Mesenchymal stem cell (in vitro differentiated cells and primary cell): Measurements from ENCODE around the gene FAM161A.
"Not testable (repeated sequence)": the region's sequence is repeated elsewhere in the genome, so short reads cannot be mapped to it uniquely, and the experiment has no call there.

Experiments
- DNase-seq: peaks from one replicate; pipeline ENCODE4 v3.0.0-alpha.2; 2013
- H2AFZ ChIP-seq: one replicate; pipeline ENCODE4 v1.6.1; 2013; ENCODE audit warnings: low read depth, mild to moderate bottlenecking, control low read depth, inconsistent platforms, low read length, moderate library complexity
- H2AK5ac ChIP-seq: 2 replicates; pipeline ENCODE4 v1.6.1; 2013; ENCODE audit warnings: low read length, moderate library complexity, mild to moderate bottlenecking, inconsistent platforms; ENCODE audit not compliant: severe bottlenecking
- H2BK120ac ChIP-seq: one replicate; pipeline ENCODE4 v1.6.1; 2013; ENCODE audit warnings: low read depth, mild to moderate bottlenecking, inconsistent platforms, low read length, moderate library complexity
- H2BK12ac ChIP-seq, 2 experiments: one replicate each; pipeline ENCODE4 v1.6.1; 2013; ENCODE audit warnings: inconsistent platforms in 2 of 2, low read length in 2 of 2, mild to moderate bottlenecking in 2 of 2, moderate library complexity in 2 of 2, control low read depth in 1 of 2
- H2BK15ac ChIP-seq: one replicate; pipeline ENCODE4 v1.6.1; 2013; ENCODE audit warnings: mild to moderate bottlenecking, low read depth, inconsistent platforms; ENCODE audit not compliant: poor library complexity, severe bottlenecking
- H2BK5ac ChIP-seq: 2 replicates; pipeline ENCODE4 v1.6.1; 2013; ENCODE audit warnings: low read depth, mild to moderate bottlenecking, low read length, control low read depth, inconsistent platforms; ENCODE audit not compliant: poor library complexity, severe bottlenecking
- H3K14ac ChIP-seq, 2 experiments: one replicate each; pipeline ENCODE4 v1.6.1; 2013; ENCODE audit warnings: inconsistent platforms in 2 of 2, low read length in 2 of 2, control low read depth in 1 of 2, mild to moderate bottlenecking in 1 of 2, moderate library complexity in 1 of 2
- H3K18ac ChIP-seq, 2 experiments: one replicate each; pipeline ENCODE4 v1.6.1; 2013; ENCODE audit warnings: inconsistent platforms in 2 of 2, low read length in 2 of 2, control low read depth in 1 of 2, low read depth in 1 of 2, mild to moderate bottlenecking in 1 of 2
- H3K23ac ChIP-seq, 2 experiments: one replicate each; pipeline ENCODE4 v1.6.1; 2013; ENCODE audit warnings: inconsistent platforms in 2 of 2, low read length in 2 of 2, mild to moderate bottlenecking in 2 of 2, moderate library complexity in 2 of 2, control low read depth in 1 of 2
- H3K27ac ChIP-seq: 2 replicates; pipeline ENCODE4 v1.5.1; 2013; ENCODE audit warnings: mild to moderate bottlenecking, moderate library complexity, low read length, control low read depth, inconsistent platforms; ENCODE audit not compliant: poor library complexity, severe bottlenecking
- H3K27me3 ChIP-seq, 2 experiments: 2 replicates each; pipeline versions ENCODE4 v1.6.1 to v1.7.0; 2013; ENCODE audit warnings: low read length in 2 of 2, mild to moderate bottlenecking in 2 of 2, moderate library complexity in 2 of 2, control low read depth in 1 of 2, inconsistent platforms in 1 of 2; ENCODE audit not compliant: control insufficient read depth in 1 of 2, insufficient read depth in 1 of 2
- H3K36me3 ChIP-seq, 2 experiments: 2 replicates each; pipeline versions ENCODE4 v1.6.1 to v1.7.0; 2013; ENCODE audit warnings: low read length in 2 of 2, control low read depth in 1 of 2, inconsistent platforms in 1 of 2, low read depth in 1 of 2, mild to moderate bottlenecking in 1 of 2; ENCODE audit not compliant: insufficient read depth in 2 of 2, control insufficient read depth in 1 of 2
- H3K4ac ChIP-seq, 2 experiments: one replicate each; pipeline ENCODE4 v1.6.1; 2013; ENCODE audit warnings: inconsistent platforms in 2 of 2, low read length in 2 of 2, mild to moderate bottlenecking in 2 of 2, moderate library complexity in 2 of 2, control low read depth in 1 of 2, low read depth in 1 of 2
- H3K4me1 ChIP-seq: 2 replicates; pipeline ENCODE4 v1.6.1; 2013; ENCODE audit warnings: low read depth, low read length, control low read depth; ENCODE audit not compliant: control insufficient read depth, insufficient read depth
- H3K4me2 ChIP-seq: 2 replicates; pipeline ENCODE4 v1.6.1; 2013; ENCODE audit warnings: low read length, mild to moderate bottlenecking, inconsistent platforms; ENCODE audit not compliant: poor library complexity, severe bottlenecking
- H3K4me3 ChIP-seq, 2 experiments: 2 replicates each; pipeline versions ENCODE4 v1.5.1 to v1.7.0; 2013; ENCODE audit warnings: low read length in 2 of 2, mild to moderate bottlenecking in 2 of 2, control low read depth in 1 of 2, low read depth in 1 of 2; ENCODE audit not compliant: insufficient read depth in 1 of 2
- H3K79me1 ChIP-seq: replicated peaks from 2 replicates; pipeline ENCODE4 v1.6.1; 2013; ENCODE audit warnings: mild to moderate bottlenecking, control low read depth, low read length, inconsistent platforms; ENCODE audit not compliant: poor library complexity, severe bottlenecking
- H3K9ac ChIP-seq: 2 replicates; pipeline ENCODE4 v1.7.0; 2013; ENCODE audit warnings: mild to moderate bottlenecking, low read length, moderate library complexity
- H3K9me3 ChIP-seq: 2 replicates; pipeline ENCODE4 v1.7.0; 2013; ENCODE audit warnings: mild to moderate bottlenecking, low read length; ENCODE audit not compliant: control insufficient read depth
- H4K8ac ChIP-seq: one replicate; pipeline ENCODE4 v1.6.1; 2013; ENCODE audit warnings: inconsistent platforms, mild to moderate bottlenecking, low read length, moderate library complexity
- H4K91ac ChIP-seq: one replicate; pipeline ENCODE4 v1.6.1; 2013; ENCODE audit warnings: mild to moderate bottlenecking, low read length, inconsistent platforms
- WGBS: methylation state at CpG from one replicate; pipeline ENCODE4 v1.1.7; 2013; ENCODE audit warnings: mixed read lengths; 5-methylcytosine and 5-hydroxymethylcytosine counted together

FAM161A gene

GRCh38 chr2:61810203-61810602 is 43.7 kb downstream of the FAM161A start:
- H3K18ac ChIP-seq, H2BK12ac ChIP-seq, H4K91ac ChIP-seq, H3K9me3 ChIP-seq, H3K4me1 ChIP-seq, H3K36me3 ChIP-seq, H4K8ac ChIP-seq, H2BK15ac ChIP-seq, H3K4ac ChIP-seq, H3K79me1 ChIP-seq, H3K9ac ChIP-seq, H2BK5ac ChIP-seq, H3K4me2 ChIP-seq, H3K4me3 ChIP-seq, H3K14ac ChIP-seq, H3K23ac ChIP-seq, H2BK120ac ChIP-seq, H2AFZ ChIP-seq, H3K27ac ChIP-seq, H2AK5ac ChIP-seq, DNase-seq: not testable (repeated sequence)
- H3K27me3 ChIP-seq: peaks cover 10 to 26% of the 10 kb centered on the region in 2 experiments
- WGBS: no CpG with 5 or more reads among the region's 1 CpG

DNA sequence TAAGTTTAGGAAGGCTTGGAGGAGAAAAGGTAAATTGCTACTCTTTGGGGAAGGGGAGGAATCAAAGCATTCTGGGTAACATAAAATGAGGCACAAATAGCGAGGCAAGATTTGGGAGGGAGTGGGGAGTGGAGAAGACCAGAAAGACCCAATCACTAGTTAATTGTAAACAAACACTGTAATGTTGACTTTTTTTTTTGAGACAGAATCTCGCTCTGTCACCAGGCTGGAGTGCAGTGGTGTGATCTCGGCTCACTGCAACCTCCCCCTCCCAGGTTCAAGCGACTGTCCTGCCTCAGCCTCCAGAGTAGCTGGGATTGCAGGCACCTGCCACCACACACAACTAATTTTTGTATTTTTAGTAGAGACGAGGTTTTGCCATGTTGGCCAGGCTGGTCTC is 45.2 kb downstream of the FAM161A start:
- H2BK15ac ChIP-seq, H2AK5ac ChIP-seq, H3K27ac ChIP-seq, DNase-seq, H2BK120ac ChIP-seq, H3K4me2 ChIP-seq, H3K4me1 ChIP-seq, H4K91ac ChIP-seq, H3K9ac ChIP-seq, H2AFZ ChIP-seq, H3K23ac ChIP-seq, H2BK5ac ChIP-seq, H3K36me3 ChIP-seq, H3K4me3 ChIP-seq, H3K79me1 ChIP-seq, H4K8ac ChIP-seq, H3K9me3 ChIP-seq, H3K18ac ChIP-seq, H3K14ac ChIP-seq, H3K4ac ChIP-seq, H2BK12ac ChIP-seq: not testable (repeated sequence)
- H3K27me3 ChIP-seq: peaks cover 13 to 16% of the 10 kb centered on the region in 2 experiments
- 84% methylated on average over 5 of the region's 5 CpGs for WGBS

- Histone ChIP-seq H3K27ac (no peak overlapping the region), H3K4me2 (no peak overlapping the region), H3K18ac (no peak overlapping the region), H3K27me3 (peaks cover 13 to 25% of the 10 kb centered on the region in 2 experiments), H3K9me3 (no peaks in the 10 kb centered on the region), H2BK120ac (no peak overlapping the region), H3K4ac (no peak overlapping the region), H2BK5ac (no peak overlapping the region), H4K8ac (no peak overlapping the region), H3K79me1 (no peaks in the 10 kb centered on the region), H2AFZ (no peak overlapping the region), H2AK5ac (no peak overlapping the region), H3K4me1 (no peaks in the 10 kb centered on the region), H4K91ac (no peak overlapping the region), H3K23ac (no peak overlapping the region), H2BK15ac (no peak overlapping the region), H3K4me3 (no peak overlapping the region), H3K9ac (no peak overlapping the region), H3K14ac (no peak overlapping the region), H2BK12ac (no peak overlapping the region), H3K36me3 (no peaks in the 10 kb centered on the region)
- DNase-seq: no peak
- WGBS: no CpG with 5 or more reads among the region's 3 CpGs
These were observed 46.7 kb downstream of the FAM161A start for GRCh38 chr2:61807036-61807757.

- Histone ChIP-seq H3K23ac (no peak overlapping the region), H2BK12ac (no peak overlapping the region), H4K8ac (no peak overlapping the region), H3K27me3 (peaks cover 8 to 33% of the 10 kb centered on the region in 2 experiments), H3K9ac (no peak overlapping the region), H3K79me1 (no peaks in the 10 kb centered on the region), H2BK5ac (no peak overlapping the region), H3K18ac (no peak overlapping the region), H2AK5ac (no peak overlapping the region), H3K27ac (no peak overlapping the region), H4K91ac (no peak overlapping the region), H3K14ac (no peak overlapping the region), H3K36me3 (no peaks in the 10 kb centered on the region), H2BK120ac (no peak overlapping the region), H3K9me3 (no peaks in the 10 kb centered on the region), H3K4me2 (no peak overlapping the region), H3K4ac (no peak overlapping the region), H2BK15ac (no peak overlapping the region), H2AFZ (no peak overlapping the region), H3K4me1 (no peaks in the 10 kb centered on the region), H3K4me3 (no peak overlapping the region)
- WGBS: 82% methylated on average over 4 of the region's 4 CpGs
- no peak for DNase-seq
These were observed 51.3 kb downstream of the FAM161A start for GRCh38 chr2:61802548-61802947.
